OCI-LY3 (cell line): ENCODE data around the gene DOCK4.

Experiments used
- EZH2phosphoT487 ChIP-seq: fragments of 200-600 bp; shearing (Covaris generic); IDR thresholded peaks from 2 replicates; pipeline ENCODE4 v1.6.1; 2018; ENCODE audit warnings: antibody characterized with exemption, mixed run types, low read depth
- TF ChIP-seq, protein P1 (sequence below): fragments of 200-600, 300-600 bp; sonication (generic); IDR thresholded peaks from 2 replicates; pipeline ENCODE4 v1.5.1; 2014; ENCODE audit warnings: antibody characterized with exemption, low read length, low read depth

DNA sequence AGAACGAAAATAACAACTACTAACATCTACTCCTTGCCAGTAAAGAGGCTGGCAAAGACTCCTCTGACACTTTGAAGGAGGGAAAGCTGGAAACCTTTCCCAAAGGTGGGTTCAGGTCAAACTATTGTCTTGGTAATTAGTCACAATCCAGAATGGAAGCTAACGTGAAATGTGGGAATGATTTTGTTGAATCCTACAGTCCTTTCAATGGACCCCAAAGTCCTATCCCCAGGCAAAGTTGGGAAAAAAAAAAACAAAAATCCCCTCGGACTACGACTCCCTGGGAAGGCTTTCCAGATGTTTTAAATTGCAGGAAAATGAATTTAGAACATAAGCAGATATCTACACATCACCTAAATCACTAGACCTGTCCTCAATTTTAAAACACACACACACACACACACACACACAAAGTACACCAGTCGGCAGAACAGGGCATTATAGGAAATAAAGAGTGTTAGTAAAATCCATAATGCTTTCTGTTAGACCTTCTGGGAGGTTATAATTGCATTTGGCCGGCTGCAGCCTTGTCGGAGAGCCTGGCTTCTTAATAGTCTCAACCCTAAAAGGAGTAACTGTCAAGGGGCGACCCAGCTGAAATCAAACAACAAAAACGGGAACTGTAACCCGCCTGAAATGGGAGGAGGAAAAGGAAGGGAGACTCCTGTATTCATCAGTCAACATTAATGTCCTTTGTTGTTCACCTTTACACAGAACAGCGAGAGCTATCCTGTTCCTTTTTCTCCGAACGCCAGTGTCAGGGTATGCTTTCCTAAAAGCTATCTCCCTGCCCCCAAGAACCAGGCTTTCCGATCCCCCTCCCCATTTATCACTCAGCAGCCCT lies 1.5 kb downstream of the DOCK4 start:
- TF ChIP-seq, protein P1, sequence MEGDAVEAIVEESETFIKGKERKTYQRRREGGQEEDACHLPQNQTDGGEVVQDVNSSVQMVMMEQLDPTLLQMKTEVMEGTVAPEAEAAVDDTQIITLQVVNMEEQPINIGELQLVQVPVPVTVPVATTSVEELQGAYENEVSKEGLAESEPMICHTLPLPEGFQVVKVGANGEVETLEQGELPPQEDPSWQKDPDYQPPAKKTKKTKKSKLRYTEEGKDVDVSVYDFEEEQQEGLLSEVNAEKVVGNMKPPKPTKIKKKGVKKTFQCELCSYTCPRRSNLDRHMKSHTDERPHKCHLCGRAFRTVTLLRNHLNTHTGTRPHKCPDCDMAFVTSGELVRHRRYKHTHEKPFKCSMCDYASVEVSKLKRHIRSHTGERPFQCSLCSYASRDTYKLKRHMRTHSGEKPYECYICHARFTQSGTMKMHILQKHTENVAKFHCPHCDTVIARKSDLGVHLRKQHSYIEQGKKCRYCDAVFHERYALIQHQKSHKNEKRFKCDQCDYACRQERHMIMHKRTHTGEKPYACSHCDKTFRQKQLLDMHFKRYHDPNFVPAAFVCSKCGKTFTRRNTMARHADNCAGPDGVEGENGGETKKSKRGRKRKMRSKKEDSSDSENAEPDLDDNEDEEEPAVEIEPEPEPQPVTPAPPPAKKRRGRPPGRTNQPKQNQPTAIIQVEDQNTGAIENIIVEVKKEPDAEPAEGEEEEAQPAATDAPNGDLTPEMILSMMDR = no peak
- TF ChIP-seq EZH2phosphoT487 = no peak
